ENCODE data around the gene PTPN12.

DNA sequence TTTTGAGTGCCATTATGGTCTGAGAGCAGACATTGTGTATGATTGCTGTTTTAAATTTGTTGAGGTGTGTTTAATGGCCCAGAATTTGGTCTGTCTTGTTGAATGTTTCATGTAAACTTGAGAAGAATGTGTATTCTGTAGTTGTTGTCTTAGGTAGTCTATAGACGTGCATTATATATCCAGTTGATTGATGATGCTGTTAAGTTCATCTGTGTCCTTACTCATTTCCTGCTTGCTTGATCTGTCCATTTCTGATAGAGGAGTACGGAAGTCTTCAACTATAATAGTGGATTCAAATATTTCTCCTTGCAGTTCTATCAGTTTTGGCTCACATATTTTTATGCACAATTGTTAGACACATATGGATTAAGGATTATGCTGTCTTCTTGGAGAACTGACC, 16.0 kb downstream of the PTPN12 start:
- TF ChIP-seq, protein P1, sequence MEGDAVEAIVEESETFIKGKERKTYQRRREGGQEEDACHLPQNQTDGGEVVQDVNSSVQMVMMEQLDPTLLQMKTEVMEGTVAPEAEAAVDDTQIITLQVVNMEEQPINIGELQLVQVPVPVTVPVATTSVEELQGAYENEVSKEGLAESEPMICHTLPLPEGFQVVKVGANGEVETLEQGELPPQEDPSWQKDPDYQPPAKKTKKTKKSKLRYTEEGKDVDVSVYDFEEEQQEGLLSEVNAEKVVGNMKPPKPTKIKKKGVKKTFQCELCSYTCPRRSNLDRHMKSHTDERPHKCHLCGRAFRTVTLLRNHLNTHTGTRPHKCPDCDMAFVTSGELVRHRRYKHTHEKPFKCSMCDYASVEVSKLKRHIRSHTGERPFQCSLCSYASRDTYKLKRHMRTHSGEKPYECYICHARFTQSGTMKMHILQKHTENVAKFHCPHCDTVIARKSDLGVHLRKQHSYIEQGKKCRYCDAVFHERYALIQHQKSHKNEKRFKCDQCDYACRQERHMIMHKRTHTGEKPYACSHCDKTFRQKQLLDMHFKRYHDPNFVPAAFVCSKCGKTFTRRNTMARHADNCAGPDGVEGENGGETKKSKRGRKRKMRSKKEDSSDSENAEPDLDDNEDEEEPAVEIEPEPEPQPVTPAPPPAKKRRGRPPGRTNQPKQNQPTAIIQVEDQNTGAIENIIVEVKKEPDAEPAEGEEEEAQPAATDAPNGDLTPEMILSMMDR (IDR thresholded peaks at IDR 0.05) = no peak
- TF ChIP-seq POLR2A (IDR thresholded peaks at IDR 0.05) = no peak
